Activated CD4-positive, alpha-beta T cell treated with anti-CD3 and anti-CD28 coated beads, Interleukin-2, amount 50 U/mL, for 48 hours (primary cell): ENCODE data around the gene SMYD3.
A peak's percentile ranks its signal among the peaks of the same experiment; 100 is the strongest.

Experiments
- DNase-seq, 2 experiments: peaks; one replicate each; pipeline ENCODE4 v3.0.0-alpha.2; 2020

The SMYD3 gene

DNA sequence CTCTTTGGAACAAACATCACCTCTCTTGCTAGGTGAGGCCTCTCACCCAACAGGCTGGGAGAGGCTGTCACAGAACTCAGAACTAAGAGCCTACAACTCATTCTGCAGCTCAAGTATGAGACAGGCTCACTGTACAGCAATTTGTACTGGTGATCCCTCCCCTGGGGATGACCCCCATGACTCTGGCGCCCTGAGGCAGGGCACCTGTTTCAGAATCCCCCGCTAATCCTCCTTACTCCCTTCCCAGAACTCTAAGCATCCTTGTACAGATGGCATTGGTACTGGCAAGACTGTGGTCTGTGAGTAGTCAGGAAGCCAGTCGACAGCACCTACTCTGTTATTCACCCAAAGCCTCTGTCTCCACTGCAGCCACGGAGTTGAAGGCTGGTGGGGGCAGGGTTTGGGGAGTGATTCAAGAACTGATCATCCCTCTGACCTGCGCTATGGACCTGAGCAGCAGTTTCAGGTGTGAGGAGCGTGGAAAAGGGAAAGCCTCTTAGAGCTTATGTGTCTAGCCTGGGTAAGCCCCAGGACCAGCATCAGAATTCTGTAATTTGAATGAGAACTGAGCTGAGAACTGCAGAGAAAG is 696.8 kb downstream of the SMYD3 start:
- DNase-seq = no peak

DNA sequence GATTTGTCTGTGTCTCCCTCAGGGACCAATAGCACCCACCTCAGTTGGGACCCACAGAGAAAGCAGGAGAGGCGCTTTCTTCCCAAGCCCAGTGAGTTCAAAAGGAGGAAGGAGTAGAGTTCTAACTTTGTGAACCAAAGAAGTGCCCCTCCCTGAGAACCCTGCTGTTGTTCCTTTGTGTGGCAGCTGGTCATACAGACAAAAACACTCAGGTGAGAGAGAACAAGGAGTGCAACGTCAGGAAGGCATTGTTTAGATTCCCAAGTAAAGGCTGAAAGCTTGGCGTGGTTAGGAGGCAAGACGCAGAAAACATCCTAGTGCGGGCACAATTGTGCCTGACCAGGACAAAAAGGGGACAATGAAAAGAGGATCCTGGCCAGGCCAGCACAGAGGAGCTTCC is 697.7 kb downstream of the SMYD3 start:
- no peak for DNase-seq

DNA sequence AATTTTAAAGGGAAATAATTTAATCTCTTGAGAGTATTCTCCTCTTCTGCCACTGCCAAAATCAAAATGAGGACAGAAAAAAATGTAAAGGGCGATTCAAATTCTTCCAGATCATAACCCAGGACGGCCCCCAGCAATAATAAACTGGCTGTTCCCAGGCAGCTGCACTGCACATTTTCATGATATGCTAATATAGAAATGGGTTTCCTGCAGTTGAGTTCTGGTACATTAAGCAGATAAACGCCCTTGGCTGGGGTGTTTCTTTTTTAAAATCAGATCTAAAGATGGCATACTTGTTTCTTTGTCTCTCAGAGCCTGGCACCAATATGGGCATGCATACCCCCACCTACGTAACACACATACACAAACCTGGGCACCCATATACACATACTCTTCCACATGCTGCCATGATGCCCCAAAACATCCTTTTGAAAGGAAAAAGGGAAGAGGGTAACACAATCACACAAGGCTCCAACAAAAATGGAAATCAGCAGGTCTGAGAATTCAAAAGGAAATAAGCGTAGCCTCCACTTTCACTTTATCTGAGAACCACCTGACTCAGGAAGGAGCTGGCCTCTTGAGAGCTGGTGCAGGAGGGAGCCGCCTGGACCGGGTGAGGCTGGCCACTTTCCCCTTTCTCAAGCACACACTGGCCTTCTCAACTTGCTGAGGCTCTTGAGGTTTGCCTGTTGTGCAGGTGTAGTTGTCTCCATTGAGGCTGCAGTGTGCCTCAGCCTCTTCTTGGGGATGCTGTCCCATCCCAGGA is 698.9 kb downstream of the SMYD3 start:
- DNase-seq = no peak

DNA sequence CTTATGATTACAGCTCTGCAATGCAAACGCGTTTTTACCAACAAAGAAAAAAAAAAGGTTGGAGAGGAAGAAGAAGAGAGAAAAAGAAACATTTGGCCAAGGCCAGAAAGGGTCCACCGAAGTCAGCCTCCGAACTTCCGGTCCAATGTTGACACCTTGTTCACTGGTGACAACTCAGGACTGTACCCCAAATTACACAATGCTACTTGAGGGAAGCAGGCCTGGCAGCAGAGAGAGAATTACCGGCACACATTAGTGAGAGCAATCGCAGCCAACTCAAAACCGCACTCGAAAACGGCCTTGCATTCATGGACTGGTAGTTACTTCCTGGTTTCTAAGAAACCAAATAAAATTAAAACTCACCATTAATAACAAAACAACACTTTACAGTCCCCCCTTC is 699.8 kb downstream of the SMYD3 start:
- no peak for DNase-seq

DNA sequence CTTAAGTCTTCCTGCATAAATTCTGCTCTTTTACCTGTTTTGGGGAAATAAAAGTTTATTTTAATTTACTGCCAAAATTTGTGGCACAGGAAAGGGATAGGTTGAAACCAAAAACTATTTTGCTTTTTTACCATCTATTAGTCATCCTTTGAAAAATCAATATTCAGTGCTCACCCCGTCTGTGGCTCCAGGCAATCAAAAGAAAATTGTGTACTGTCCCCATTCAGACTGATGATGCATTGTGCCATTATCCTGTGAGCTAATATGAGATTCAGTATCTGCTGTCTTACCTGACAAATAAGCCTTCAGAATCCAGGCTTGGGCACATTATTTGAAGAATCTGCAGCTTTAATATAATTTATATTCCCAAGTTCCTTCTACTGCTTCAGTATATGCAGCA is 701.5 kb downstream of the SMYD3 start:
- no peak for DNase-seq

DNA sequence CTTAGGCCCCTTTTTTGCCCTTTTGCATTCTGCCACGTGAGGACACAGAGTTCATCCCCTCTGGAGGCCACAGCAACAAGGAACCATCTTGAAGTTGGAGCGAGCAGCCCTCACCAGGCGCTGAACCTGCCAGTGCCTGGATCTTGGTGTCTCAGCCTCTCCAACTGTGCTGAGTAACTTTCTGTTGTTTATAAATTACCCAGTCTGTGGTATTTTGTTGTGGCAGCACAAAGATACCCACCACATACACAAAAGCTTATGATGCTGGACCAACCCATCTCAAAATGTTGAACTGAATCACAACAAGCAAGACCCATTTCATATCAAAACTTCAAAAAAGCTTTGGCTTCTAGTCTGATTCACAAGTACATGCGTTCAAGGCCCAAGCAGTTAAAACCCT is 702.4 kb downstream of the SMYD3 start:
- no peak for DNase-seq

DNA sequence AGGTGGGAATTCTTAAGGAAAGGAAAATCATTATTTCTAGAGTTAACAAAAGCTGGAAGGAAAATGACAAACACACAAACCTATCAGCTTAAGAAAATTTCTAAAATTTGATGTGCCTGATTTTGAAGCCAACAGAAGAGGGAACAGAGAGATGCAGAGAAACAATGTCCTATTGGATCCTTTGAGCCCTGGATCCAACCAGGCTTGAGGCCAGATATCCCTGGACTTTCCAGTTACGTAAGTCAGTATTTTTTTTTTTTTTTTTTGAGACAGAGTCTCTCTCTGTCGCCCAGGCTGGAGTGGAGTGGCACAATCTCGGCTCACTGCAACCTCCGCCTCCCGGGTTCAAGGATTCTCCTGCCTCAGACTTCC is 703.4 kb downstream of the SMYD3 start:
- no peak for DNase-seq

DNA sequence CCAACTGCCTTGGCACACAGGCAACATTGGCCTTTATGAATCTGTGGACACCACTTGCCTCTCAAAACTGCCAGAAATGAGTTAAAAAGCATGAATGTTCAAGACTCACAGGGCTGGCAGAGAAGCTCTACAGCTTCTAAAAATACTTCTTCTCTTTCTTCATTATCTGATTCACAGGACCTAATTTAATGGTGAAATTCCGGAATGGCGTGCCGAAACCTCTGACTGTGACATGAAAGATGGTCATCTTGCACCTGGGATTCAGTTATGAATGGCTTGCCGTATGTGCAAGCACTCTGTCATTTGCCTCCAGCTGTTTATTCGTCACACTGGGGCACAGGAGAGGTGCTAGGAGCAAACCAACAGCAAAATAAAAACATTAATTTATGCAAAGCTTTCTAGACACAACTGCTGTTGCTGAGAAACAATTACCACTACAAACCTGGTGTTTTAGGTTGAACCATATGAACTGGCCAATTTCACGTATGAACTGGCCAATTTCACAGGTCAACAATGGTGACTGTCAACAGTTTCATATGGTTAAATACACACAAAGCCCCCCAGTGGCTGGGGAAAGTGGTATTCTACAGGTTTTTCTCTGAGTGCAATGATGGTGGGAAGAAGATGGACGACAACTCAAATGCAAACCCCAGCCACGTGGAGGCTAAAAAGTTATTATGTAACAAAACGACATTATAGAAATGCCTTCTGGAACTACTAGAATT is 704.0 kb downstream of the SMYD3 start:
- no peak for DNase-seq

DNA sequence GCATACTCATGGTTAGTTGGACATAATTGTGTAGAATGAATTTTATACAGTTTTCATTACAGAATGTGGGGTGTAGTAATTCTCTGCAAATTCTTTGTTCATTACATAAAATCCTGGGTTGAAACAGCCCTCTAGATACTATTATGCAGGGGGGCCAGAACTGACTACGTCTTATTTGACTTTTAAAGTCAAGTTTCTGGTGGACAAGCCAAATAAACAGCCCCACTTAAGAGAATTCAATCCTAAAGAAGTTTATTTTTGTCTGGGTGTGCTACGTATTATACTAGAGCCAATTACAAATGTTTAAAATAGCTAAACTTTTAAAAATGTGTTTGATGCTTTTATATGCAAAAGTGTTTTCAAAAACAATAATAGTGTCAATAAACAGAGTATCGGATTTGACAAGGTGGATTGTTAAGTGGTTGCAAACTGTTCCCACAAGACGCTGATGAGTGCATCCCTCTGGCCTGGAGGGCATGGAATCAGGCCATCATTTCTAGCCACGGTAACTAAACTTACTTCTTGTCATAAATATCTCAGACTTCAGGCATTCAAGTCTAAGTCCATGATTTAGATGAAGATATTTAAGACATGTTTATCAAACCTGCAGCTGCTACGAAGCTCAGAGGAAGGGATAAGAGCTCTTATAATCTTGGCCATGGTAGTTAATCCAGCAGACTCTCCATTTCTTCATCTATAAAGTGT is 706.0 kb downstream of the SMYD3 start:
- DNase-seq = no peak

DNA sequence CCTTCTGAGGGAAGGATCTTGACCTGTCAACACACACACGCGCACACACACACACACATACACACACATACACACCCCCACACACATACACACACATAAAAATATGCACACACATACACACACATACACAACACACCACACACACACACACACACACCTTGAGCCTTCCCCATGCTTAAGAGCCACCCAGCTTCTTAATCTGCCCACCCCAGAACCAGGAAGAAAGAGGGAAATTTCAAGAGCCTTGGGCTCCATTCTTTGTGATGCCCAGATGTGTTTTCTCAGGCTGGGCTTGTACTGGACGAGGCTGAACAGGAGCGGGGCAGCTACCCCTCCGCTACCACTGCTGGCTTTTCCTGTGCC is 708.7 kb downstream of the SMYD3 start:
- DNase-seq = no peak

DNA sequence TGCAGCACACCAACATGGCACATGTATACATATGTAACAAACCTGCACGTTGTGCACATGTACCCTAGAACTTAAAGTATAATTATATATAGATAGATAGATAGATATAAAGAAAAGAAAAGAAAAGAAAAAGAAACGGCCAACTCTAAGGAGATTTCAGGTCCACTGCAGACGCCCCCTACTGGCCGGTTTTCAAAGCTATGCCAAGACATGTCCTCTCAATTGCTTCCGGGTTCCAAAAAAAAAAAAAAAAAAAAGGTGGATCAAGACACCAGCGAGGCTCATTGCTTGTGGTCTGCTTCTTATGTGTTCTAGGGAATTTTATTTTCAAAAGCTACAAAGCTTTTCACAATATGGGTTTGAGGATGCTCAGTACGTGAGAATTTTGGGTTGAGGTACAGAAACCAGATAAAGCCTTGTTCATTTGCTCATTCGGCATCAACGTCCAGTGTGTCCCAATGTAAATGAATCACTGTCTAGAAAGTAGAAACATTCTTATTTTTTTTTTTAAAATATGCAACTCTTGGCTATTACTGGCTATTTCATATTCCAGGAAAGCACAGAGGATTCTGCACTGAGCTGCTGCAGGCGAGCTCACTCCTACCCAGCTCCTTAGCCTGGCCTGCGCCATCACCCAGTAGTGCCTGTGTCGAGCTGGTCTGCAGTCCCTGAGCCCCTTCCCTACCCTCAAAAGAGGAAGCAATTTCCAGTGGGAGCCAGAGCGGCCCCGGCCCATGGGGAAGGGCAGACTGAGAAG is 709.3 kb downstream of the SMYD3 start:
- DNase-seq = peak in 1 of 2 experiments; percentile 9

DNA sequence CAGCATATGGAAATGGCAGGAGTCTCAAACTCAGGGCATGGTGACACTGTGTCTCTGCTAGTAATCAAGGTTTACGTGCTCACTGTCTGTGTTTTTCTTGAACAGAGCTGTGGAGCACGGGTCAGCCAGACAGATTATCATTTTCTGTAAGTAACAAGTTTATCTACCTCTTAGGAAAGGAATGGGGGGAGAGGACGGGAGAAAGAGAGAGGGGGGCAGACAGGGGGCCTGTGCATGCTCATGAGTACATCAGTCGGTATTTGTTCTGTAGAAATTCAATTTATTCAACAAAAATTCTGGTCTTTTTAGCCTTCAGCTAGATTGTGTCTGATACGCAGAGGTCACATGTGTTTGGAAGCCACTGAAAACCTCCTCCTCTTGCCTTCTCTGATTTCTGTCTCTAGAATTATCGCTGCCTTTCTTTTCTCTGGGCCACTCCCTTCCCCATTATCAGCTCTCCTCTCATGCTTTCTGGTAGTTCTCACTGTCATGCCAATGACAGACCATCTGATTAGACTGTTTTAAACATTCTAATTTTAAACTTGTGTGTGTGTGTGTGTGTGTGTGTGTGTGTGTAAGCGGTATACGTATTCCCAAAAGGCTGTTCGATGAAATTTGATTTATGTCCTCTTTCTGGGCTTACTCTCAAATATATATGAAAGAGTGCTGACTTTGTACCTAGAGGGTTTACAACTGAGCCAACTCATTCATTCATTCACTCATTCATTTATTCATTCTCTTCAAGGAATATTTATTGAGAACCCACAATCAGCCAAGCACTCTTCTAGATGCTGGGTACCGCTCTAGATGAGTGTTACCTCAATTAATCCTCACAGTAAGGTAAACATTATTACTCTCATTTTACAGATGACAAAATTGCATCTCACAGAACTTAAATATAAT is 715.4 kb downstream of the SMYD3 start:
- DNase-seq = no peak

DNA sequence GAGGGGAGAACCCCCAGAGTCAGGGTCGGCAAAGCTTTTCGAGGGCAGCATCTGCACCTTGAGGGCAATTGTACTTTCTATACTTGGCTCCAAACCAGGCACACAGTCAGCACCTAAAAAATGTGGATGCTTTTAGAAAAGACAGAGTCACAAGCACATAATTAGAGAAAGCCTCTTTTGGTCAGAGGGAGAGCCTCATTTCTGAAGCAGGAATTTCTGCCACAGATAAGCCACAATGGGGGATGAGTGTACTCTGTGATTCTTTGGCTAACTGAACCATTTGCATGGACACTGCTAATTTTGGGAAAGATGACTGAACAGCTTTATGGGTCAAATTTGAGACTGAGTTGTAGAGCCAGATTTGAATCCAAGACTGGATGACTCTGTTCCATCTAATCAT is 716.6 kb downstream of the SMYD3 start:
- DNase-seq = no peak

DNA sequence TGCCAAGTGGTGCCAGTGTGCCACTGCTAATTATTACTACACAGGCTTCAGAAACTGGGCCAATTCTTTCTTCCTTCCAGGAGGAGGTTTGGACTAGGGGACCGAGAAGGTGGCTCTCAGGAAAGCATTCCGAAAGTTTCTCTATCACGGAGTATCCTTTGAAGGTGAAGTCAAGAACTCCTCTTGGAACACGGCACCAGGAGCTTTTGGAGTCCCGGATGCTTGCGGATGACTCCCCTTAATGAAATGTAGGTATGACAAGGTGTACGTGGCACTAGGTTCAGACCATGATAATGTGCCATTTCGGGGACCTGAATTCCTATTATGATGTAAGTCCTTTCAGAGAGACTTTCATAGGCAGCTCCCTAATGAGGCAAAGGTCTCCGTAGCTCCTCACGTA is 718.2 kb downstream of the SMYD3 start:
- no peak for DNase-seq

DNA sequence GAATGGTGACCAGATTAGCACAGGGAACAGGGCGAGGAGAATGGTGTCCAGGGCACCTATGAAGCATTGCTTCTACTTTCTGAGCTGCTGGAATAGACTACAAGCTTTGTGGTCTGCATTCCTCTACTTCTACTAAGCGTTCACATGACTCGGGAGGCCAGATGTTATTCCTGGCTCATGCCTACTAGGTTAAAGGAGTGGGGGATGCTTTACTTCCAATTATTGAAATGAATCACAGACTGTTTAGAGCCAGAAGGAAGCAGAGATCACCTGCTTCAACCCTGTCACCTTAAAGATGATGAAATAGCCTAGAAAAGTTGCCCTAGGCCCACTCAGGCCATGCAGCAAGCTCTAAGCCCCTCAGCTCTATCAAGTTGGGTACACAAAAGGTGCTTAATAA is 718.8 kb downstream of the SMYD3 start:
- no peak for DNase-seq

DNA sequence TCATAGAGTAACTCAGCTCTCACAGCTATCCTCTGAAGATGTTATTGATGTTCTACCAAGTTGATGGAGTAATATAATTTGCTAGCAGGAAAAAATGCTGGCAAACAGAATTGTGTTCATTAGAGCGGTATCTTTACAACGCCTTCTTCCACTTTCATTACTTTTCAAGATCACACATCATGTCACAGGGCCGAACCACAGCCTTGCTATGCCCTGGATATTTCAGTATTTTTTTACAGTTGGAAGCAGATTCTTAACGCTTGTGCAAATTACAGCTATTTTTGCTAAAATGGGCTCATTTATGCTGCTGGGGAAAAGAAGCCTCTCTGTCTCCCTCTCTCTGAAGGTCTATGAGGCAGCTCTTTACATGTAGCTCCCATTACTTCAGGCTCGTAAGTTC is 720.1 kb downstream of the SMYD3 start:
- DNase-seq = no peak

DNA sequence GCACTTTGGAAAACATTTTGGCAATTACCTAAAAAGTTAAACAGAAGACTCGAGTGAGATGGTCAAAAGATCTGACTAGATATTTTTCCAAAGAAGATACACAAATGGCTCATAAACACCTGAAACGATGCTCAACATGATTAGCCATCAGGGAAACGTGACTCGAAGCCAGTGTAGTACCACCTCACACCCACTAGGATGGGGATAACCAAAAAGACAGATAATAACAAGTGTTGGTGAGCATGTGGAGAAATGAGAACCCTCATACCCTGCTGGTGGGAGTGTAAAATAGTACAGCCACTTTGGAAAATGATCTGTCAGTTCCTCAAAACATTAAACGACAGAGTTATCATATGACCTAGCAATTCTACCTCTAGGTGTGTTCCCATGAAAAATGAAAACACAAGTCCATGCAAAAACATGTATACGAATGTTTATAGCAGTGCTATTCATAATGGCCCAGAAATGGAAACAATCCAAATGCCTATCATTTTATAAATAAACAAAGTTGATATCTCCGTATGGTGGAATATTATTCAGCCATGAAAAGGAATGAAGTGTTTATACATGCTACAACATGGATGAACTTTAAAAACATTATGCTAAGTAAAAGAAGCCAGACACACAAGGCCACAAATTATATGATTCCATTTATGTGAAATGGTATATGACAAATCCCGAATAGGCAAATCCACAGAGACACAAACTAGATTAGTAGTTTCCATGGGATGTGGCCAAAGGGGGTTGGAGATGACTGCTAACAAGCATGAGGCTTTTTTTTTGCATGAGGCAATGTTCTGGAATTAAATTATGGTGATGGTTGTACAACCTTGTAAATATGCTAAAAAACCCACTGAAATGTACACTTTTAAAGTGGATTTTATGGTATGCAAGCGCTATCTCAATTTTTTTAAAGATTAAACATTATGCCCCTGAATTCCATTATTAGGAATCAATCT is 727.0 kb downstream of the SMYD3 start:
- DNase-seq = no peak

DNA sequence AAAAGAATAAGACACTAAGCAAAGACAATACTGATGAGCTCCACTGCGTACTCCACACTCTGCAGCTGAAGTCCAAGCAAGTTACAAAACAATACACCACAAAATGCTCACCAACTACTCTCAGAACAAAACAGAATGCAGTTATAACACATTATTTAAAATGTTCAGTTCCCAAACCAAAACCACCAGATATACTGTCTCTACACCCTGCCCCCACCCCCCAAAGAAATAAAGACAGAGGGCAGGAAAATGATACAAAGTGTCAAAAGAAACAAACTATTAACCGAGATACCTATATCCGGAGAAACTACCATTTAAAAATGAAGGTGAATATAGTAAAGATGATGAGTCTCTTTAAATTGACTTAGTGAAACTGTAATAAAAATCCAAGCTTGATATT is 729.3 kb downstream of the SMYD3 start:
- no peak for DNase-seq

DNA sequence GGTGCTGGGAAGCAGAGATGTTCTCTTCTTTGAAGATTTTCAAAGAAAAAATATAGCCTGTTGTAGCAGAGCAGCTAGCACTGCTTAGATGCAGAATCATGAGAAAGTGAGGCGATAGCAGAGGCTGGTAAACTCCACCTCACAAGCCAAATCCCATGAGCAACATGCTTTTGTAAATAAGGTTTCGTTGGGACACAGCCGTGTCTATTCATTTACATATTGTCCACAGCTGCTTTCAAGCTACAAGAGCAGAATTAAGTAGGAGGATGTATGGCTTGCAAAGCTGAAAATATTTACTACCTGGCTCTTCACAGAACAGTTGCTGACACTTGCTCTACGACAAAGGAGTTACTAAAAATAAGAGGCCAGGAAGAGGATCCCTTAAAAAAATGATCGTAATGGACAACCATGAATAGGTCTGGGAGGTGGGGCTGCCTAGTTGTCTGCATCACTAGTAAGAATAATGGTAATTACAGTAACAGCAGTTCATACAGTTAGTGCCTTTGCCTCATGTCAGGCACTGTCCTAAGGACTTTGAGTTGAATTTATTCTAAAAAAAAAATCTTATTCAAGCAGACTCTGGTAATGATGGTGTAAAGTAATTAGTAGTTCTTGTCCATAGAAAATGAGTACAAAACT is 730.3 kb downstream of the SMYD3 start:
- no peak for DNase-seq

DNA sequence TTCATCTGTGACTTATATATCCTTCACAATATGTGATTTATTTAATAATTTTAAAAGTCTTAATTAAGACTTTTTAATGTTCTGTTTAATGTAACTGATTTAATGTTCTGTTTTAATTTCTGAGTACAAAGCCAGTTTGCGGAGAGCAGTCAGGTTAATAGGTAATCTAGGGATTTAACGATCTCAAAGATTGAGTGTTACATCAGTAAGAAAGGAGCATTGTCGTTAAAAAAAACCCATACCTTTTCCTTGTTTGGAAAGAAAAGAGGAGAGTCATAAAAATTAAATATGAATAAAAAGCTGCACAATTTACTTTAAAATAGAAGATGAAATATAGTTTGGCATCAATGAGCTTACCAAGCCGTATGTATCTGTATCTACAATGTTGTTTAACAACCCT is 730.9 kb downstream of the SMYD3 start:
- DNase-seq = no peak
